Non-pigmented ciliary epithelial cell (primary cell): ENCODE measurements around the gene NRCAM.
"Not testable (repeated sequence)": the region's sequence is repeated elsewhere in the genome, so short reads cannot be mapped to it uniquely, and the experiment has no call there.

Source experiments
- DNase-seq: peaks from one replicate; pipeline ENCODE4 v3.0.0-alpha.2; 2010; ENCODE audit warnings: low read depth

NRCAM gene

GRCh38 chr7:108395426-108395825 lies 60.8 kb downstream of the NRCAM start:
- DNase-seq = no peak

GRCh38 chr7:108393097-108393496 lies 63.1 kb downstream of the NRCAM start:
- DNase-seq = not testable (repeated sequence)

- DNase-seq = not testable (repeated sequence)
Observed at GRCh38 chr7:108387686-108388085, 68.5 kb downstream of the NRCAM start.

GRCh38 chr7:108385834-108386422 lies 70.3 kb downstream of the NRCAM start:
- DNase-seq = no peak

DNA sequence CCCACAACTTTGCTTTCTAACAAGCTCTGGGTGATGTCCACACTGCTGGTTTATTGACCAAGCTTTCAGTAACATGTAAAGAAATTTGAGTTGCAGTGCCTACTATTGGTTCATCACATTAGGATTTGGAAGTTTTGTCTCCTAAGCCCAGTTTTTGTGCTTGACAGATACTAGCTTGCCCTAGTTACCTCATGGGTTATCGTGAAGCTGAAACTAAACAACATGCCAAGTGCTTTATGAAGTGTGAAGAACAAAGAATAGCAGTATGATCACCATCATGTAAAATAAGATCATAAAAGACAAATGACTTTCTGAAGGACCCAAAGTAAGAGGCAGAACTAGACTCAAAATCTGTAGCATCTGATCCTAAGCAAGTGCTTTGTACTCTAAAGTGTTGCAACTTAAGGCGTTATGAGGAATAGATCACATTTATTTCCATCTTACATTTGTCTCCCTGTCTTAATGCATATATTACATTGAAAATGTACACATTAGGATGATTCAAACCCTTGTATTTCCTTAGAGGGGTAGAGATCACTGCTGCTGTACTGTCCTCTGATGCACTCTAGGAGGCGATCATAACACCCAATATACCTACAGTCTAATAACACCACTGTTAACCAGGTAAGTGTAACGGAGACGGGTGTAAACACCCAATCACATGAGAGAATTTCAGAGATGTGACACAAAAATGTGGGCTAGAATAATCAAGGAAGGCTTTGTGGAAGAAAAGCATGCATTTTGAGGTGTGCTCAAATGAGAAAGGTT lies 71.3 kb downstream of the NRCAM start:
- DNase-seq = no peak

GRCh38 chr7:108382932-108383331 lies 73.3 kb downstream of the NRCAM start:
- no peak for DNase-seq

DNA sequence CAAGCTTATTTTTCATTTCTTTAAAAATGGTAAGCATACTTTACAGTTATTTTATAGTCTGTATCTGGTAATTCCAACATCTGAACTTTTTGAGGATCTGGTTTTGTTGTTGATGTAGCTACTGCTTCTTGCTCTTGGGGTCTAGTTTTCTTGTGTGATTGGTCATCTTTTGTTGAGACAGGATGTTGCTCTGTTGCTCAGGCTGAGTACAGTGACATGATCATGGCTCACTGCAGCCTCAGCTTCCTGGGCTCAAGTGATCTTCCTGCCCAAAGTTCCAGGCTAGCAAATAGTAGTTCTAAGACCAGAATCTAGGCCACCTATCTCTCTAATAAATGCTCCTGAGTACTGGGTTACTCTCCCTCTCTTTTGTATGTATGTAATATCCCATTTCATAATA lies 75.7 kb downstream of the NRCAM start:
- DNase-seq = no peak

- DNase-seq = no peak
Observed at GRCh38 chr7:108376206-108376605, 80.0 kb downstream of the NRCAM start.

GRCh38 chr7:108375668-108376067 lies 80.6 kb downstream of the NRCAM start:
- DNase-seq = no peak

- no peak for DNase-seq
Observed at GRCh38 chr7:108374899-108375298, 81.3 kb downstream of the NRCAM start.

DNA sequence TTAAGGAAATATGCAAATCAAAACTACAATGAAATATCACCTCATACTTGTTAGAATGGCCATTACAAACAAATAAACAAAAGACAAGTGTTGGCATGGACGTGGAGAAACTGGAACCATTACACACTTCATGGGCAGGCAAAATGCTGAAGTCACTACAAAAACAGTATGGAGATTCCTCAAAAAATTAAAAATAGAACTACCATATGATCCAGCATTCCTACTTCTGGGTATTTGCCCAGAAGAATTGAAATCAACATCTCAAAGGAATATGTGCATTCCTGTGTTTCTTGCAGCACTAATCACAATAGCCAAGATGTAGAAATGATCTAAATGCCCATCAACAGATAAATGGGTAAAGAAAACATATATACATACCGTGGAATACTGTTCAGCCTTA lies 83.6 kb downstream of the NRCAM start:
- no peak for DNase-seq

GRCh38 chr7:108370616-108371015 lies 85.6 kb downstream of the NRCAM start:
- DNase-seq = no peak

- no peak for DNase-seq
Observed at GRCh38 chr7:108368466-108368865, 87.8 kb downstream of the NRCAM start.

GRCh38 chr7:108367946-108368345 lies 88.3 kb downstream of the NRCAM start:
- DNase-seq = no peak

- DNase-seq = no peak
Observed at GRCh38 chr7:108367314-108367713, 88.9 kb downstream of the NRCAM start.

DNA sequence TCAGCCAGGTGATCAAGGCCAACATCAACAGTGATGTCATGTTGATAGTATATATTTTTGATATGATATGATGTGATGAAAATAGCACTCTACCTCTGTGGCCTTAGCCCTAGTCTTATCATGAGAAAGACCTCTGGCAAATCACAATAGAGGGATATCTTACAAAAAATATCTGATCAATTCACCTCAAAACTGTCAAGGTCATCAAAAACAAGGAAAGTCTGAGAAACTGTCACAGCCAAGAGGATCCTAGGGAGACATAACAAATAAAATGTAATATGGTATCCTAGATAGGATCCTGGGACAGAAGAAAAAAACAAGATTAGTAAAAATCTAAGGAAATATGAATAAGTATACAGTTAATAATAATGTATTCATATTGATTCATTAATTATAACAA lies 92.6 kb downstream of the NRCAM start:
- no peak for DNase-seq

GRCh38 chr7:108360058-108360800 lies 96.0 kb downstream of the NRCAM start:
- no peak for DNase-seq

- peak; percentile 84 for DNase-seq
Observed at GRCh38 chr7:108358553-108358952, 97.7 kb downstream of the NRCAM start.

DNA sequence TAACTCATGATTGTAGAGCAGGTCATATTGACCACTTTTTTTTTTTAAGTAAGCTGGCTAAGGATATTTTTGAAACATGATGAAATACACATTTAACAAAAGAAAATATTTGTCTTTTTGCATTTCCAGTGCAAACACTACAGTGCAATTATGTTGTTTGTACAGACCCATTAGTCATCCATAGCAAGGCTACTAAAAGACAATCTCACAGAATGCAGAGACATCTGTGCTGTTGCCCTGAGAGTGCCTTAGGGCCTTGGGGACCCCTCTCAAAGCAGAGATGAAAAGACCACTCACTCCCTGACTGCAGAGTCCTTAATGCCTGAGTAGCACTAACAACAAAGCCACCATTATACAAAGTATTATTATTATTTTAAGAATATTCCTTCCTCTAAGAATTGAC lies 104.5 kb downstream of the NRCAM start:
- no peak for DNase-seq

DNA sequence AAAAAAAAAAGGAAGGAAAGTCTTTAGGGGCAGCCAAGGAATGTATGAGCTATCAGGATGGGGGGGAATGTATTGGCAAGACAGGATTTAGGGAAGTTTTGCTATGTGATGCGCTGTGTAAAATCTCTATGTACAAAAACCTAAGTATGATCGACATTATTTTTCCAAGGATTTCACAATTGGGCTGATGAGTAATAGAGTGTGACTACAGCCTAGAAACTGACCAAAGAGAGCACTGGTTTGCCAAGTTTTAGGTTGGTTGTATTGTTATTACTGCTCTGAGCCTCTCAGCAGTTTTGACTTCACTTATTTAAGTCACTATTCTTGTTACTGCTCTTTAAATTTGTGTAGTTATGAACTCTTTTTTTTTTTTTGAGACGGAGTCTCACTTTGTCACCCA lies 107.3 kb downstream of the NRCAM start:
- DNase-seq = peak; percentile 35

- DNase-seq = no peak
Observed at GRCh38 chr7:108347616-108348015, 108.6 kb downstream of the NRCAM start.

- no peak for DNase-seq
Observed at GRCh38 chr7:108345710-108346336, 110.4 kb downstream of the NRCAM start.
